ENCODE measurements around the gene SDR39U1.
A peak's percentile ranks its signal among the peaks of the same experiment; 100 is the strongest.
"Not testable (repeated sequence)": the region's sequence is repeated elsewhere in the genome, so short reads cannot be mapped to it uniquely, and the experiment has no call there.

SDR39U1 gene, protein sequence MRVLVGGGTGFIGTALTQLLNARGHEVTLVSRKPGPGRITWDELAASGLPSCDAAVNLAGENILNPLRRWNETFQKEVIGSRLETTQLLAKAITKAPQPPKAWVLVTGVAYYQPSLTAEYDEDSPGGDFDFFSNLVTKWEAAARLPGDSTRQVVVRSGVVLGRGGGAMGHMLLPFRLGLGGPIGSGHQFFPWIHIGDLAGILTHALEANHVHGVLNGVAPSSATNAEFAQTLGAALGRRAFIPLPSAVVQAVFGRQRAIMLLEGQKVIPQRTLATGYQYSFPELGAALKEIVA

DNA sequence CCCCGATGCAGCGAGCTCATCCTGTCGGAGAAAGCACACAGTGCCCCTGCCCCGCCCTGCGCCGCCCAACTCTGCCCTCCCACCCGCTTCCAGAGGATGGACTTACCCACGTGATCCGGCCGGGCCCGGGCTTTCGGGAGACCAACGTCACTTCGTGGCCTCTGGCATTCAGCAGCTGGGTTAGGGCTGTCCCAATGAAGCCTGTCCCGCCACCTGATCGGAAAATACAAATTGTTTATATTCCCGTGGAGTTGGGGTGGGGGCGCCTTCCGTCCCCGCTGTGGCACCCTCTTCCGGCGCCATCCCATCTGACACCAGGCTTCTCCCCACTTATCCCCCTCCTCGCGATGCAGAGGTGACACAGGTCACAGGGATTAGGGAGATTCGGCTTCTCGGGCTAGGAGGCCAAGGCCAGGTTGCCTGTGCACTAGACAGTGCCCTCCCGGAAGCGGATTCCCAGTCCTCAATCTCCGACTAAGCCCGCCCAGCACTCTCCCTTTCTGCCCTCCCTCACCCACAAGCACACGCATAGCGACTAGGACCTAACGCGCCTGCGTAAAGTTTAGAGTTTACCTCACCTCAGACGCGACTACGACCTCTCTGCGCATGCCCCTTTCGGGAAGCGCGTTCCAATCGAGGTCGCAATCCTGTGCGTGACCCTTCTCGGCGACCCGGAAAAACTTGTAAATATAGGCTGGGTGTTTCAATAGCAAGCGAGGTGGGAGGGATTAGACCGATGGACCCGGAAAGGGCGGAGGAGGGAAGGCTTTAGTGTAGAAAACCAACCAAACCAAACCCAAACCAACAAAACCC lies at the start of gene SDR39U1:
Gene SDR39U1 (minus strand): TSS at position 537 of the 813 bp plus-strand sequence. CDS start 7 bp downstream, at position 530.
- DNase-seq (ENCODE audit: low read depth in 1 of 2, low spot score in 1 of 2): peak; percentile 82 to 92

DNA sequence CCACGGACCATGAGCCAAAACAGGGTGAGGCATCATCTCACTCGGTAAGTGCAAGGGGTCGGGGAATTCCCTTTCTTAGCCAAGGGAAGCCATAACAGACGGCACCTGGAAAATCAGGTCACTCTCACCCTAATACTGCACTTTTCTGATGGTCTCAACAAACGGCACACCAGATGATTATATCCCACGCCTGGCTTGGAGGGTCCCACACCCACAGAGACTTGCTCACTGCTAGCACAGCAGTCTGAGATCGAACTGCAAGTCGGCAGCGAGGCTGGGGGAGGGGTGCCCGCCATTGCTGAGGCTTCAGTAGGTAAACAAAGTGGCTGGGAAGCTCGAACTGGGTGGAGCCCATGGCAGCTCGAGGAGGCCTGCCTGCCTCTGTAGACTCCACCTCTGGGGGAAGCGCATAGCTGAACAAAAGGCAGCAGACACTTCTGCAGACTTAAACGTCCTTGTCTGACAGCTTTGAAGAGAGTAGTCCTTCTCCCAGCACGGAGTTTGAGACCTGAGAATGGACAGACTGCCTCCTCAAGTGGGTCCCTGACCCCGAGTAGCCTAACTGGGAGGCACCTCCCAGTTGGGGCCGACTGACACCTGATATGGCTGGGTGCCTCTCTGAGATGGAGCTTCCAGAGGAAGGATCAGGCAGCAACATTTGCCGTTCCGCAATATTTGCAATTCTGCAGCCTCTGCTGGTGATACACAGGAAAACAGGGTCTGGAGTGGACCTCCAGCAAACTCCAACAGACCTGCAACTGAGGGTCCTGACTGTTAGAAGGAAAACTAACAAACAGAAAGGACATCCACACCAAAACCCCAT lies 49.2 kb upstream of the SDR39U1 start:
- not testable (repeated sequence) for DNase-seq (ENCODE audit: low read depth in 1 of 2, low spot score in 1 of 2)

DNA sequence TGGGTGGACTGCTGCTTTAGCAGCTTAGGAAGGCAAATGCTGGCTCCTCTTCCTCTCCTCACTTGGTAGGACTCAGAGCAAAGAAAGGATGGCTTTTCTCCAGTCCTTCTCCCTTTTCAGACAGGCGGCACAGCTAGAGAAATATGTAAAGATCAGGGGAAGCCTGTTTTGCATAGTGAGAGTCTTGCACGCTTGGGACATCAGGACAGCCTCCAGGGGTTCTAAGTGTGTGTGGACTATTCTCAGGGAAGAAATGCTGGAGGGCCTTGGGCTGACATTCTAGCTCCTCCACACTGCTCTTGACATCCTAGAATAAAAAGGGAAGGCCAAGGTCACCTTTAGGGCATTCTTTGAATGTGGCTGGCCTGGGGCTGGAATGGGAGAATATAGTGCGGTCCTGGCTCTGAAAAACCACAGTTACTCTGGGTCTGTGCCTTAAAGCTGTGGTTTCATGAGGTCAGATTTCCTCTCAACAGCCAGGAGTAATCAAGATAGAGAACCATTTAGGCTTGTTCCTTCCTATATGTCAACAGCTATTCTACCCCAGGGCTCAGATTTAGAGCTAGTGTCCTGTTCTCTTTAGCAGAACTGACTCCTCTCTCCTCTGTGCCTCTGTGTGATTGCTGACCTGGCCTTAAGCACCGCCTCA lies 41.2 kb upstream of the SDR39U1 start:
- DNase-seq (ENCODE audit: low read depth in 1 of 2, low spot score in 1 of 2): no peak

DNA sequence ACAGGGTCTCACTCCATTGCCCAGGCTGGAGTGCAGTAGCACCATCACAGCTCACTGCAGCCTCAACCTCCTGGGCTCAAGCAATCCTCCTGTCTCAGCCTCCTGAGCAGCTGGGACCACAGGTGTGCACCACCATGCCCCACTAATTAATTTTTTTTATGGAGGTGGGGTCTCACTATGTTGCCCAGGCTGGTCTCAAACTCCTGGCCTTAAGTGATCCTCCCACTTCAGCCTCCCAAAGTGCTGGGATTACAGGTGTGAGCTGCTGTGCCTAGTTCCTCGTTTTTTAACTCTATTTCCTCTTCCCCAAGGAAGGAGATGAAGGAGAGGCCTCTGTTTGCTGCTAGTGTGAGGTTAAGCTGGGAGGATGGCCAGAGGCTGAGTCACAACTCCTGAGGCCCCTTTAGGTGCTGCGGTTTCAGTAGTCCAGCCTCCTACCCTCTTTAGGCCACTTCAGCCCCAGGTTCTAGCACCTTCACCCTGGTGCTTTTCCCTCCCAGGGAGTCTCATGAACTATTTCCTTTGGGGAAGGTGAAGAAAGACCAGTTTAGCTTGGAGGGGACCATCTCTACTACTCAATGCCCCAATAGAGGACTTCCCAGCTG lies 40.2 kb upstream of the SDR39U1 start:
- not testable (repeated sequence) for DNase-seq (ENCODE audit: low read depth in 1 of 2, low spot score in 1 of 2)

DNA sequence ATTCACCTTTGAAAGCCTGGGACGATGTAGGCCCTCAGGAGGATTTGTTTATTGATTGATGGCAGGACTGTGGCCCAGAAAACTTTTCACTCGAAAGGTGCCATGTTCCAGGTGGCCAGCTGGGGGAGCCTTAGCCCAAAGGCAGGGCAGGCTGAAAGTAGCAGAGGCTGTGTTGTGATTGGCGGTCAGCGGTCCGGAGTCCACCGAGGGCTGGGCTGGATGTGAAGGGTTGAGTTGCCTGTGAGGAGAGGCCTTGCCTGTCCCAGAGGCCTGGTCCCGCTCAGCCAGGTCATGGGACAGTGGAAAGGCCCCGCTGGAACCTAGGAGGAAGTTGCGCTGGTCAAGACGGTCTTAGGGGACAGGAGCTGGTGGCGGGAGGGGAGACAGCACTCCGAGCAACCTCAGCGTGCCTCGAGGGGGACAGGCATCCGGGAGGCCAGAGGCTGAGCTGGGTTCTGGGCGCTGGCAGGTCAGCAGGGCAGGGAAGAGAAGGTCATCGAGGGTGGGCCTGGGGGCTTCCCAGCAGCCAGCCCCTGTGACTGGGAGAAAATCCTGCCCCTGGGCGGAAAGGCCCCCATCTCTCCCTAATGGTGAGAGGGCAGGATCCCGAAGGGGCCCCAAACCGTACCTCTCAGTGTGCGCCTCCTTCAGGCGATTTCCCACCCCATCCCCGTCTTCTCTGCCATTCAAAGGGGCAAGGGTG lies 39.2 kb upstream of the SDR39U1 start:
- peak in 1 of 2 donors; percentile 19 for DNase-seq (ENCODE audit: low read depth in 1 of 2, low spot score in 1 of 2)

DNA sequence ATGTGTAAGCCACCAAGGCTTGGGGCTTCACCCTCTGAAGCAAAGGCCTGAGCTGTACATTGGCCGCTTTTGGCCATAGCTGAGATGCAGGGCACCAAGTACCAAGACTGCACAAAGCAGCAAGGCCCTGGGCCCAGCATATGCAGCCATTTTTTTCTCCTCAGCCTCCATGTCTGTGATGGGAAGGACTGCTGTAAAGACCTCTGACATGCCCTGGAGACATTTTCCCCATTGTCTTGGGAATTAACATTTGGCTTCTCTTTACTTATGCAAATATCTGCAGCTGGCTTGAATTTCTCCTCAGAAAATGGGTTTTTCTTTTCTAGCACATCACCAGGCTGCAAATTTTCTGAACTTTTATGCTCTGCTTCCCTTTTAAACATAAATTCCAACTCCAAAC lies 37.4 kb upstream of the SDR39U1 start:
- not testable (repeated sequence) for DNase-seq (ENCODE audit: low read depth in 1 of 2, low spot score in 1 of 2)

DNA sequence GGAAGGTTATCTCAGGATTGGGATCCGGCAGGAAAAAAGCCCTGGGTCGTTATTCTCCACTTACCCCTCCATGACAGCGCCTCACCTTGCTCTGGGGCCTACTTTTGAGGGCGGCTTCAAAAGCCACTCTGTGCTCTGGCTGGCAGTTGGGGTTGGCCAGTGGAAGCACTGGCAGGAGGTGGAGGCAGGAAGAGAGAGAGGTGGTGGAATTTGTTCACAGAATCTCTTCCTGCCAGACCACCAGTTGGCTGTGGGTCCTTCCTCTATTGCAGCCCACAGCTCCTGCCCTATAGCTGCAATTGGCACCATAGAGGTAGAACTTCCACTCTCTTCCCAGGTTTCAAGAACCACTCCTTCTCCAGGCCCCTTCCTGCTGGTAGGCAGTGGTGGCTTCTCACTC lies 32.7 kb upstream of the SDR39U1 start:
- DNase-seq (ENCODE audit: low read depth in 1 of 2, low spot score in 1 of 2): no peak

DNA sequence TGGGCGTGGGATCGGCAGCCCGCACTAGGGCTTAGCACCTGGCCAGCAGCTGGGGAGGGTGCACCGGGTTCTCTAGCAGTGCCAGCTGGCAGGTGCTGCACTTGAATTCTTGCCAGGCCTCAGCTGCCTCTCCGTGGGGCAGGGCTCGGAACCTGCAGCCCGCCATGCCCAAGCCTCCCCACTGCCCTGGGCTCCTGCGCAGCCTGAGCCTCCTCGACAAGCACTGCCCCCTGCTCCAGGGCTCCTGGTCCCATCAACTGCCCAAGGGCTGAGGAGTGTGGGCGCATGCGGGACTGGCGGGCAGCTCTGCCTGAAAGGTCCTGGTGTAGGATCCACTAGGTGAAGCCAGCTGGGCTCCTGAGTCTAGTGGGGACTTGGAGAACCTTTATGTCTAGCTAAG lies 30.6 kb upstream of the SDR39U1 start:
- no peak for DNase-seq (ENCODE audit: low read depth in 1 of 2, low spot score in 1 of 2)

DNA sequence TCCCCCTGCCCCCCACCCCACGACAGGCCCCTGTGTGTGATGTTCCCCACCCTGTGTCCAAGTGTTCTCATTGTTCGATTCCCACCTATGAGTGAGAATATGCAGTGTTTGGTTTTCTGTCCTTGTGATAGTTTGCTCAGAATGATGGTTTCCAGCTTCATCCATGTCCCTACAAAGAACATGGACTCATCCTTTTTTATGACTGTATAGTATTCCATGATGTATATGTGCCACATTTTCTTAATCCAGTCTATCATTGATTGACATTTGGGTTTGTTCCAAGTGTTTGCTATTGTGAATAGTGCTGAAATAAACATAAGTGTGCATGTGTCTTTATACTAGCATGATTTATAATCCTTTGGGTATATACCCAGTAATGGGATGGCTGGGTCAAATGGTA lies 27.9 kb upstream of the SDR39U1 start:
- not testable (repeated sequence) for DNase-seq (ENCODE audit: low read depth in 1 of 2, low spot score in 1 of 2)

DNA sequence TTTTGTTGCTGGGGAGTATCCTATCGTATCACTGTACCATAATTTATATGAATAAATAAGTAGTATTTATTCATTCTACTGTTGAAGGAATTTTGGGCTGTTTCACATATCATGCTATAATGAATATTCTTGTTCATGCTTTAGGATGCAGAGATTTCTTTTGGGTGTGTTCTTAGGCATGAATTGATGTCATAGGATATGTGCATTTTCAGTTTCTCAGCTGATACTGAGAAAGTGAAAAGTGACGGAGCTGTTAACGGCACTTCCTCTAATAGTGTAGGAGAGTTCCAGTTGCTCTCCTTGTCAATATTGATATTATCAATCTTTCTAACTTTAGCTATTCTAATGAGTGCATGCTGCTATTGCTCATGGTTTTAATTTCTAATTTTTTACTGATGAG lies 23.2 kb upstream of the SDR39U1 start:
- no peak for DNase-seq (ENCODE audit: low read depth in 1 of 2, low spot score in 1 of 2)

DNA sequence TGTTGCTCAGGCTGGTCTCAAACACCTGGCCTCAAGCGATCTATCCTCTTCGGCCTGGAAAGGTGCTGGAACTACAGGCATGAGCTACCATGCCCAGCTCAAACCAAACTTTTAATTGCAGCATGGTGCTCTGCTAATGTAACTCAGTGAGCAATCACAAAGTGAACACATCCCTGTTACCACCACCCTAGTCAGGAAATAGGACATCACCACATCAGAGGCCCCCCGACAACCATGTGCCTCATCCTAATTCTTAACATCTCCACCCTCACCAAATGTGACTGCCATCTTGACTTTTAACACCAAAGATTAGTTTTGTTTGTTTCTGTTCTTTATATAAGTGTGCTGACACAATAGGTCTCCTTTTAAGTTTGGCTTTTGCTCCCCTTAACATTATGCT lies 22.8 kb upstream of the SDR39U1 start:
- no peak for DNase-seq (ENCODE audit: low read depth in 1 of 2, low spot score in 1 of 2)

DNA sequence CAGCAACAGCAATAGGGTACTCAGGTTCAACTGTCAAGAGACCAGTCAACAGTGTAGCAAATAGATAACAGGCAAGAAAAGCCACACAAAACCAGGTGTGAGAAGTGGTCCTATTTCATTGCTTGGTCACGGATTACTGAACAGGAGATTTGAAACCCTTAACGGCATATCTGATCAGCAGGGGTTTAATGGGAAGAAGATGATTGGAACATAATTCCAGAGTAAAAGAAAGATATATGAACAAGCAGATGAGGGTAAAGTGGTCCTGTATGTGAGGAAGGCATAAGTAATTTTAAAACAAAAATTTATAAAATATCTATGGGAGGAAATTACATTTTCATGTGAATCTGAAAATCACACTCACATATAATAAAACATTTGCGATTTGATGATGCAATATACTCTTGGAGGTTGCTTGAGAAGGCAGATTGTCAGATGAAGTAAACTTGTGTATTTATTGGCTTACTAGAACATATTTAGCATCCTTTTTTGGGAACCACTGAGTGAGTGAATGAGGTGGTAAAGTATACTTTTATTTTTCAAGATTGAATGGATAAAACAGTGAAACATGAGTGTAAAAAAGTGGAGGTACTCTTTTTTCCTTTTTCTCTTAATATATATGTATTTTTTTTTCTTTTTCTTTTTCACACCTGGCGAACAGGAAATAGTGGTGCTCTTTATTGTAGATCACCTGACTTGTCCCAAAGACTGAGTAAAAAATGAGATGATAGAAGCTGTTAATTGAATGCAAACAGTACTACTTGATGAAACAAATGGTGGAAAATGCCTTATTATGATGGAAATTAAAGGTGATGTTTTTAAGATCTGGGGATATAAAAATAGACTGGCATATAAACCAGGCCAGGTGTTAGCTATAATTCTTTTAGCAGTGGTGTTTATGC lies 21.6 kb upstream of the SDR39U1 start:
- no peak for DNase-seq (ENCODE audit: low read depth in 1 of 2, low spot score in 1 of 2)

DNA sequence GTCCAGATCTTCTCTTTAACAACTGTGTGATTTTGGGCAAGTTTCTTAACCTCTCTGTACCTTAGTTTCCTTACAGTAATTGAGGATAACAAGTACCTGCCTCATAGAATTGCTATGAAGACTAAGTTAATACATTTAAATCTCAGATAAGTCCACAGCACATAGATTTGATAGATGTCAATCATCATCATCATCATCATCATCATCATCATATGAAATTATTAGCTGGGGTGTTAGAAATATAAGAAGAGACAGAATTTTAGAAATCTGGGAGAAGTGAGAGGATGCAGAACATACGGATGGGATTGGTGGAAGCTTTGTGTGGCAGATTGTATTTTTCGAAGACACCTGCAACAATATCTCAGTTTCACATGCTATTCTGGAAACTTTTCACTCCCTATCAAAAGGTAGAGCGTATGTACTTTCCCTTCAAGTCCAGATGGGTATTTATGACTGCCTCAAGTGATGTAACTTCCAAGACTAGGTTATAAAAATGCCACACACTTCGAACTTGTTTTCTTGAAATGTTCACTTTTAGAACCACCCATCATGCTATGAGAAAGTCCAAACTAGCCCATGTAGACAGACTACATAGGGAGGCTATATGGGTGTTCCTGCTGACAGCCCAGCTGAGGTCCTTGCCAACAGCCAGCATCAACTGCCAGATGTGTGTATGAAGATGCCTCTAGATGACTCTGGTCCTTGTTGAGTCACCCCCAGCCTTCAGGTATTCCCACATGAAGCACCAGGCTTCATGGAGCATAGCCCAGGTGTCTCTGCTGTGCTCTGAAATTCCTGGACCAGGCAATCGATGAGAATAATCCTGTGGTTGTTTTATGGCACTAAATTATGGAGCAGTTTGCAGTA lies 20.7 kb upstream of the SDR39U1 start:
- DNase-seq (ENCODE audit: low read depth in 1 of 2, low spot score in 1 of 2): no peak

DNA sequence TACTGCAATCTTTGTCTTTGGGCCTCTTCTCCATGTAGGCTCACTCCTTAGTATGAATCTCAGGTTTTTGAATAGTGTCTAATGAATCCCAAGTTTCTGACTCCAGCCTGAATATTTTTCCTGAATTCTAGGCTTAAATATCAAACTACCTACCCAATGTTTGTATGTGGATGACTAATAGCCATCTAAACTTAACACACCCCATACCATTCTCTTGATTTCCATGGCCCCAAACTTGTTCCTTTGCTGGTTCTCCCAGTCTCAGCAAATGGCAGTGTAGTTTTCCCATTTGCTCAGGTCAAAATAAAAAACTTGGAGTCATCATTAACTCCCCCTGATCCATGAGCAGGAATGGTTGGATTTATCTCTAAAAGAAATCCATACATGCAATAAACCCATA lies 18.8 kb upstream of the SDR39U1 start:
- no peak for DNase-seq (ENCODE audit: low read depth in 1 of 2, low spot score in 1 of 2)

DNA sequence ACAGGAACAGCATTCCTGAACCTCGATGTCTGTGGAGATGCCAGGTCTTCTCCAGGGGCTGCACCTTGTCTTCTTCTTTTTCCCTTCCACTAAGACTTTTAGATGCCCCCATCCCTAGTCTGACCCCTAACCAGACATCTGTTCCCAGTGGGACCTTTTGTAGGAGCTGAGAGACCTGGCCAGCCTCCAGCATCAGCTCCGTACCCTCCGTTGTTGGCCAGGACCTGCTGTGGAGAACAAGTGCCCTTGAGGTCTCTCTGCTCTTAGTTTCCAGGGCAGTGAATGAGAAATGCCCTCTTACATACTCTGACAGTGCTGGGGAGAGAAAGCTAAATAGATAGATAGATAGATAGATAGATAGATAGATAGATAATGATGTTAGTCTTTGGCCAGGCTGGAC lies 16.8 kb upstream of the SDR39U1 start:
- no peak for DNase-seq (ENCODE audit: low read depth in 1 of 2, low spot score in 1 of 2)

DNA sequence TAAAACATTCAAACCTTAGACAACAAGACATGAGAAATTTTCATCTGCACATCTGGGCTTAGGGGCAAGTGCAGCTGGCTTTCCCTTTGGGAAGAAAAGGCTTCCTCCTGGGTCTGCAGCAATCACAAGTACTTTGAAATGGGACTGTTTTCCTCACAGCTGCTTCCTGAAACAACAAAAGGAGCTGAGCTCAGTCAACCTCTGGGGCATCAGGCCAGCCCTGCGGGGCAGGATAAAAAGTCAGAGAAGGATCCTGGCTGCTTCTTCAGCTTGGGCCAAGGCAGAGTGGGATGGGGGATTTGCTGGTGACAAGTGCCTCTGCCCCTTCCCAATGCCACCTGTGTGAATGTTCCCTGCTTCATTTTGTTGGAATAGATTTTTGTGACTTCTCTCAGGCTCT lies 16.2 kb upstream of the SDR39U1 start:
- DNase-seq (ENCODE audit: low read depth in 1 of 2, low spot score in 1 of 2): no peak

DNA sequence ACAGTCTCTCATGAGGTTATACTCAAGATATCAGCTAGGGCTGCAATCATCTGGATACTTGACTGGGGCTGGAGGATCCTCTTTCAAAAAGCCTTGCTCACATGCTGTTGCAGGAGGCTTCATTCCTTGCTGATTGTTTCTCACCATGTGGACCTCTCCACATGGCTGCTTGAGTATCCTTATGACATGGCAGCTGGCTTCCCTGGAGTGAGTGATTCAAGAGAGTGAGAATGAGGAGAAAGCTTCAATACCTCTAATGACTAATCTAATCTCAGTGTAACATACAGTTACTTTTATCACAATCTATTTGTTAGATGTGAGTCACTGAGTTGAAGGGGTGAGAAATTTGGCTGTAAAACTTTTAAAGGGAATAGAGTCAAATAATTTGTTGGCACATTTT lies 14.4 kb upstream of the SDR39U1 start:
- no peak for DNase-seq (ENCODE audit: low read depth in 1 of 2, low spot score in 1 of 2)

DNA sequence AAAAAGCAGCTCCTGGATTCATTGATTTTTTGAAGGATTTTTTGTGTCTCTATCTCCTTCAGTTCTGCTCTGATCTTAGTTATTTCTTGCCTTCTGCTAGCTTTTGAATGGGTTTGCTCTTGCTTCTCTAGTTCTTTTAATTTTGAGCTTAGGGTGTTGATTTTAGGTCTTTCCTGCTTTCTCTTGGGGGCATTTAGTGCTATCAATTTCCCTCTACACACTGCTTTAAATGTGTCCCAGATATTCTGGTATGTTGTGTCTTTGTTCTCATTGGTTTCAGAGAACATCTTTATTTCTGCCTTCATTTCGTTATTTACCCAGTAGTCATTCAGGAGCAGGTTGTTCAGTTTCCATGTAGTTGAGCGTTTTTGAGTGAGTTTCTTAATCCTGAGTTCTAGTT lies 8.3 kb upstream of the SDR39U1 start:
- not testable (repeated sequence) for DNase-seq (ENCODE audit: low read depth in 1 of 2, low spot score in 1 of 2)
